GM19452 (cell line): ENCODE results near the gene SLC2A8.
A peak's percentile ranks its signal among the peaks of the same experiment; 100 is the strongest.

Experiments
- ATAC-seq: cut with Tn5 transposase; IDR thresholded peaks from one replicate; pipeline ENCODE4 v1.9.1; 2021; ENCODE audit not compliant: unreplicated experiment

SLC2A8 gene

DNA sequence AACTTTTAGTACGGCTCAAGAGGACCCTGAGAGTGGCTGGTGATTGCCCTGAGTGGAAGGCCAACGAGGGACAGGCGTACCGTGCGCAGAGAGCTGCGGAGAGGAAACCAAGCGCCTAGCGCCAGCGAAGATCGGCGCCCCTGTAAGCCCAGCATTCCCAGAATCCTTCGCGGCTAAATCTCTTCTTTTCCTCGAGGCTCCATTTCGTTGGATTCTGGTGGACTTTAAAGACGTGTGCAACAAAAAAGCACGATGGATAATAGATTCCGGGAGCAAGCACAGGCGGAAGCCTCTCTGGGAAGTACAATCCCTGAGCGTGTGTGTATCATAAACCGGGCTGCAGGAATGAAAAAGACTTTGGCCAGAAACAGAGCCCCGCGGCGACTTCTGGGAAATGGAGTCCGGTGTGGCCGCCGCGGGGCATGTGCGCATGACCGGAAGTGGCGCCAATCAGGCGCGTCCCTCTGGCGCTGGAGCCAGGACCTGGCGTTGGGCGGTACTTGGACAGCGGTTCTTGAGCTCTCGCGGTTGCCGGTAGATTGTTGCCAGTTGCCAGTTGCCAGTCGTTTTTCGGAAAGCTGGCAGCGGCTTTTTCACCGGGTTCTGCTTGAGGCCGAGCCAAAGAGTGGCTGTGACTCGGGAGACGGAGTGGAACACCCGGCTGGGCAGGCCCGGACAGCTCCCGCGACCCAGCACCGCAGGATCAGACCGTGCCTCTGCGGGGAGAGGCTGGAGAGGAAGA is 27.1 kb downstream of the SLC2A8 start, which contains the start of gene ZNF79:
ZNF79 (plus strand) TSS at position 449 of the 742 bp plus-strand sequence. CDS start 406 bp downstream, outside the sequence.
- ATAC-seq = peak; percentile 88

DNA sequence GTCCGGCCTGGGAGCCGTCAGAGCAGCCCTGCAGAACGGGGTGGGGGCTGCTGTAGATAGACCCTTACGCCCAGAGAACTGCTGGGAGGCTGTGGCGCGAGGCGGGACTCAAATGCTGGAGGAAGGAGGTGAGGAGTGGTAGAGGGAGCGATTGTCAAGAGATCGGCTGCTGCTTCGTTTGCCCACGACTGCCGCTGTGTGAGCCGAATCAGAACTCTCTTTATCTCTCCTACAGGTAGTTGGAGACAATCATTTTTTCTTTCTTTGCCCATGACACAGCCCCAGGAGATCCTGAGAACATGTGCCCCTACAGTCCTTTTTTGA is 27.7 kb downstream of the SLC2A8 start:
- ATAC-seq = peak; percentile 15

DNA sequence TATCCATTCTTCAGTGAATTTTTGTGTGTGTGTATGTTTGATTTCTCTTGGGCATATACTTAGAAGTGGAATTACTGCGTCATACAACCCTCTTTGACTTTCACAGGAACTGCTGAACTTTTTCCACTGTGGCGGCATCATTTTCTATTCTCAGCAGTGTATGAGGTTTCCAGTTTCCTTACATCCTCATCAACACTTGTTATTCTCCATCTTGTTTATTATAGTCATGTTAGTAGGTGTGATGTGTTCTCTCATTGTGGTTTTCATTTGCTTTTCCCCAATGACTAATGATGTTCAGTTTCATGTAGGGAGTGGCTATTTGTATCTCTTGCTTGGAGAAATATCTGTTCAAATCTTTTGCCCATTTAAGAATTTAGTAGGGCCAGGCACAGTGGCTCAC is 29.8 kb downstream of the SLC2A8 start:
- ATAC-seq = no peak

DNA sequence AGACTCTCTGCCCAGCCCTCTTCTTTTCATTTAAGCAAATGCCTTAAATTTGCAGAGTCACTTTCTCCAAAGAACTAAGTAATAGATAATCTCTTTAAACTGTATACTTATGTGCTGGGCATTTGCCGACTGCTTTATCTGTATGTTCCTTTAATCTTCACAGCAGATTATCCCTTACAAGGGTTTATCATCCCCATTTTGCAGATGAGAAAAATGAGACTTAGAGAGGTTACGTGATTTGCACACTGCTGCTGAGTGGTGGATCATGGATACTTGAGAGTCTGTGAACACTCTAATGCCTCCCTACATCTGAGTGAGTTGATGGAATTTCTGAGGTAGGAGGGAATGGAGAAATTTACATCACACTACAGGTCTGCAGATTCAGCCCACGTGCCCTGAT is 31.4 kb downstream of the SLC2A8 start:
- ATAC-seq = no peak

DNA sequence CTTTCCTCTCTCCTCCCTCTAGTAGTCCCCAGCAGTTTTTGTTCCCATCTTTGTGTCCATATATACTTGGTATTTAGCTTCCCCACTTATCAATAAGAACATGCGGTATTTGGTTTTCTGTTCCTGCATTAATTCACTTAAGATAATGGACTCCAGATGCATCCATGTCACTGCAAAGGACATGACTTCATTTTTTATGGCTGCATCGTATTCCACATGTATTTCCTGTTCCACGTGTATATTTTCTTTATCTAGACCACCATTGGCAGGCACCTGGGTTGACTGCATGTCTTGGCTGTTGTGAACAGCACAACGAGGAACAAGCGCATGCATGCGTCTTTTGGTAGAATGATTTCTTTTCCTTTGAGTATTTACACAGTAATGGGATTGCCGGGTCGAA is 33.4 kb downstream of the SLC2A8 start:
- ATAC-seq = no peak

DNA sequence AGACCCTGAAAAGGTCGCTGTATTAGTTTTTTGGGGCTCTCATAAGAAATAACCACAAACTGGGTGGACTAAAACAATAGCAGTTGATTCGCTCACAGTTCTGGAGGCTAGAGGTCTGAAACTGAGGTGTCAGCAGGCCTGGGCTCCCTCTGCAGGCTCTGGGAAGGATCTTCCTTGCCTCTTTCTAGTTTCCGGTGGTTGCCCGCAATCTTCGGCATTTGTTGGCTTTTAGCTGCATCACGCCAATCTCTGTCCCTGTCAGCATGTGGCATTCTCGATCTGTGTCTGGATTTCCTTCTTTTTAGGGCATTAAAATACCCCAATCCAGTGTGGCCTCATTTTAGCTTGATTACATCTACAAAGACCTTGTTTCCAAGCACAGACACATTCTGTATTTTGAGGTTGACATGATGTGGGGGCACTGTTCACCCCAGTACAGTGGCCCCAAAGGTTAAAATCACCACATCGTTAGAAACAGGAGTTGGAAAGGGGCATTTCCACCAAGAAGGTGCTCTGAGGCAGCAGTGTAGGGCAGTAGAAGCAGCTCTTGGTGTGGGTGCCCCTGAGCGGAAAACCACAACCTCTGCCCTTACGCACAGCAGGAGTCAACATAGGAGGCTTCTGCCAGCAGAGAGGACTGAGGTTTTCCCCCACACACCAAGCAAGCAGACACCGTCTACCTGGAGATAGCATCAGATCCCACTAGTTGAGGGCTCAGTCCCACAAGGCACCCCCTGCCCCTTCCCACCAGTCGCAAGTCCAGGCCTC is 40.7 kb downstream of the SLC2A8 start:
- ATAC-seq = no peak

DNA sequence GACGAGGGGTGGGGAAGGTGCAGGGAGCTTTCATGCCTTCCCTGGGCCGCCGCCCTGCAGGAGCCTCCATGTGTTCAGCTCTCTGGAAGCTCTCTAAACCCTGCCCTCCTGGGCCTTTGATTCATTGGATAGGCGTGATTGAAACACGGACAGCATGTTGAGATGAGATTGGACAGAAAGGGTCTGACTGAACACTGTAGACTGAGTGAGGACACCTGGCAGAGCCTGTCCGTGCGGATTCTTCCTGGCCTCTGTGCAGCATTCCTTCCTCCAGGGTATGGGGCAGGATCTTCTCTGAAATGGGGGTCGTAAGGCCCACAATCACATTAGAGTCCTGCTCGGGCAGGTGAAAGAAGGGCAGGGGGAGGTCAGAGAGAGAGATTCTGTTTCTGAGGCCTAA is 41.4 kb downstream of the SLC2A8 start:
- no peak for ATAC-seq

DNA sequence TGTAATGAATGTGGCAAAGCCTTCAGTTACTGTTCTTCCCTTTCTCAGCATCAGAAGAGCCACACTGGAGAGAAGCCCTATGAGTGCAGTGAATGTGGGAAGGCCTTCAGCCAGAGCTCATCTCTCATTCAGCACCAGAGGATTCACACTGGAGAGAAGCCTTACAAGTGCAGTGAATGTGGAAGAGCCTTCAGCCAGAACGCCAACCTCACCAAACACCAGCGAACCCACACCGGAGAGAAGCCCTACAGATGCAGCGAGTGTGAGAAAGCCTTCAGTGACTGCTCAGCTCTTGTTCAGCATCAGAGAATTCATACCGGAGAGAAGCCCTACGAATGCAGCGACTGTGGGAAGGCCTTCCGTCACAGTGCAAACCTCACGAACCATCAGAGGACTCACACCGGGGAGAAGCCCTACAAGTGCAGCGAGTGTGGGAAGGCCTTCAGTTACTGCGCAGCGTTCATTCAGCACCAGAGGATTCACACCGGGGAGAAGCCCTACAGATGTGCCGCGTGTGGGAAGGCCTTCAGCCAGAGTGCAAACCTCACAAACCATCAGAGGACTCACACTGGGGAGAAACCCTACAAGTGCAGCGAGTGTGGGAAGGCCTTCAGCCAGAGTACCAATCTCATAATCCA is 47.4 kb downstream of the SLC2A8 start:
- ATAC-seq = no peak

DNA sequence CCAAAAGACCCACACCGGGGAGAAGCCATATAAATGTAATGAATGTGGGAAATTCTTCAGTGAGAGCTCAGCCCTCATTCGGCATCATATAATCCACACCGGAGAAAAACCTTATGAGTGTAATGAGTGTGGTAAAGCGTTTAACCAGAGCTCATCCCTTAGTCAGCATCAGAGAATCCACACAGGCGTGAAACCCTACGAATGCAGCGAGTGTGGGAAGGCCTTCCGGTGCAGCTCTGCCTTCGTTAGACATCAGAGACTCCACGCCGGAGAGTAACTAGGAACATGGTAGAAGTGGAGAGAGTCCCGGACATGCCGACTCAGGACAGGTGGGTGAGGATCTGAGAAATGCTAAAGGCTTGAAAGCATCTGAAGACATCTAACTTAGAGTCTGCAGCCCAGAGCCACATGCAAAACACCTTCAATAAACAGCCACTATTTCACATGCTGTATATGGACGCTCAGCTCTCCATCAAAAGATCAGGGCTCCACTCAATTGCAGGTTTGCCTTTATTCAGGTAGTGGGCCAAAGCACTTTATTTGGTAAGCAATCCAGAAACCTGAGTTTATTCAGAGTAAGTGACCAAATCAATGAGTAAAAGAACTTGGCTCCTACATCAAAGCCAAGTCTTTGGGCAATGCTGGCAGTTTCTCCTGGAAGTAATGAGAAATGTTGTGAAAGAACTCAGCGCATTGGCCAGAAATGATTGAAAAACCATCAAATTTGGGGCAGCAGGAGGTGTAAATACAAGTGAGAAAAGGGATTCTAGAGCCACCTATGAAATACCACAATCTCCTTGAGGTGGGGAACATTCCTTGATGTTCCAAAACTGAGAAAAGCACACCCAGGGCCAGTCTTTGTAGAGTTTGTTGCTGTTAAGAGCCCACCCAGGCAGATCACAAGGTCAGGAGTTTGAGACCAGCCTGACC is 48.2 kb downstream of the SLC2A8 start:
- ATAC-seq = no peak

DNA sequence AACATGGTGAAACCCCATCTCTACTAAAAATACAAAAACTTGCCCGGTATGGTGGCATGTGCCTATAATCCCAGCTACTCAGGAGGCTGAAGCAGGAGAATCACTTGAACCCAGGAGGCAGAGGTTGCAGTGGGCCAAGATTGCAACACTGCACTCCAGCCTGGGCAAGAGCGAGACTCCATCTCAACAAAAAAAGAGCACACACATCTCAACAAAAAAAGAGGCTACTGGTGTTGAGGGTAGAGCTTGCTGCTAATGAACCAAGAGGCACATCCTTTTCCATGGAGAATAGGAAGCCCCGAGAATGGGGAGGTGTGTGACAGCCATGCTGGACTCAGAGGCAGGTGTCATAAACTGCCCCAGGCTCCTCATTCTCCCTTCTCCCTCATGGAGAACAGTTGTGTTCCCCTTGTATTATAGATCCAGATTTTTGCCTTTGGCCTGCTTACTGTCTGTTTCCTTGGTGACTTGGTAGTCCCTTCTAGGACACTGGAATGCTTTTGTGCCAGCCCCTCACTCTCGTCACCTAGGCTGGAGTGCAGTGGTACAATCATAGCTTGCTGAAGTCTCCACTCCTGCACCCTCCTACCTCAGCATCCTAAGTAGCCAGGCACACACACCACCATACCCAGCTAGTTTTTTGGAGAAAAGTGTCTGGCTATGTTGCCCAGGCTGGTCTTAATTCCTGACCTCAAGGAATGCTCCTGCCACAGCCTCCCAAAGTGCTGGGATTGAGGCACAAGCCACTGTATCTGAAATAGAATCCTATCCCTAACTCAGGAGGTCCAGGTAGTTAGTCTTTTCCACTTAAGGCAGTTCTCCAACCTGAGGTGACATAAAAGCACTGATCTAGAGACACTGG is 49.1 kb downstream of the SLC2A8 start:
- ATAC-seq = no peak

DNA sequence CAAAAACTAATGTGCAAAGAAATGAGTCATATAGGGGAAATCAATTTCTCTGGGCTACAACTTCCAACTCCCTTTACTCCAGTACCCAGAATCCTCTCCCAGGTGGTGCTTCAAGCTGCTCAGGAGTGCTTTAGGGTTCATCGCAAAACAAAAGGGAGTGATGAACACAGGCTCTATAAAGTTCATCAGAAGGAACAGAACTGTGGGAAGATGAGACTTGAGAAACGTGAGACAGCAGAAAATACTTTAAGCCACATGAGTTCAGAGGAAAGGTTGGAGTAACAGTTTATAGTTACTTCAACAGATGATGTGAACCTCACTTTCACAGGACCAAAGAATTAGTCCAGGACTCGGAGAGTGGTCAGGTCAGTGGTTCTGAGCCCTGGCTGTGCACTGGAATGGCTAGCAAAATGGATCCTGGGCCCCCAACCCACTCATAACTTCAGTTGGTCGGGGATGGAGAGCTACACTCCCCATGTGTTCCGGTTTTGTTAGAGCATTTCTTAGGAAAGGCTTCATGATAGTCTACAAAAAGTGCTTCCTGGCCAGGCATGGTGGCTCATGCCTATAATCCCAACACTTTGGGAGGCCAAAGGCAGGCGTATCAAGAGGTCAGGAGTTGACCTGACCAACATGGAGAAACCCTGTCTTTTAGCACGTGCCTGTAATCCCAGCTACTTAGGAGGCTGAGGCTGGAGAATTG is 49.9 kb downstream of the SLC2A8 start:
- no peak for ATAC-seq

DNA sequence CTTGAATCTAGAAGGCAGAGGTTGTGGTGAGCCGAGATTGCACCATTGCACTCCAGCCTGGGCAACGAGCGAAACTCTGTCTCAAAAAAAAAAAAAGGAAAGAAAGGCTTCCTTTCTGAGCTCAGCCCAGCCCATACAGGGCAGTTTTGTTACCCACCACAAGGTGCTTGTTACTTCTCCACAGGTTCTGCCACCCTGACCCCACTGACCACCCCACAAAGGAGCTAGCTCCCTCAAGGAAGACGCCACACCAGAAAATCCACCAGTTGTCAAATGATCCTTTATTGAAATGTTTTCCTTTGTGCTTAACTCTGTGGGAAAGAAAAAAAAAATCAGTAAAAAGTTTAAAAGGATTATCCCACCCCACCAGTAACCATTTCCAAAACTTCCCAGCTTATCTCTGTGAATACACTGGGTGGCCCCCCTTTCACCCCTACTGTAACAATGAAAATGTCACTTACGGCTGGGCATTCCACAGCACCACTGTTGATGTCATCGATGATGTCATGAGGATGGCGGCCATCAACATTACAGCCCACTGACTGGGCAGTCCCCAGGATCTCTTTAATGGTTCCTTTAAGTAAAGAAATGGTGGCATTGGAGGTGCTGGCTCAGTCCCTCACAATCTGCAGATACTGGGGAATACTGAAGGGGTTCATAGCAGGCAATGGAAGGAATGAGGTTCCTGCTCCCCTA is 50.6 kb downstream of the SLC2A8 start:
- no peak for ATAC-seq

DNA sequence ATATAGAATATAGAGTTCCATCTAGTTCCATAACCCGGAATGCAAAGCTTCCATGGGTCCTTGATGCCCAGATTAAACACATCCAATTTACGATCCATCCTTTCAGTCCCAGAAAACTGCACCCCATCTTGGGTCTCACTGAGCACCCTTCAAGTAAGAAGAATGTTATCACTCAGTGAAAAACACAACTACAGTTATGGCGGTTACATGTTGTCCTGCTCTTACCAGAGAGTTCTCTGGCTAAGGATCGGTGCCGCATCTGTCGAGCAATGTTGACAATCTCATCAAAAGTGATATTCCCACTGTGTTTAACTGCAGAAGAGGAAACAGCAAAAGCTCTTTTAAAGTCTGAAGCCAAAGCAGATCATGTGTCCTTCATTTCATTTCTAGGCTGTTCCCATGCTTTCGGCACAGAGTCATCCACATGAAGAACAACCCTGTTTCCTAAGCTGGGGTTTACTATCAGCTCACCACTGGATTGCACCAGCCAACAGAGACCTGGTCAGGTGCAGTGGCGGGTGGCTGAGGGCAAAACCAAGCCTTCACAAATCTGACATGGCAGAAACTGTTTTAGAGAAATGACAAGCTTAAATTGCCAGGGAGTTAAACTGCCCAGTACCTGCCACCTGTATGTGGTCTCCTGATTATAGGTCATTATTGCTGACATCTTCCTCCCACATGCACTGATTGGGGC is 51.3 kb downstream of the SLC2A8 start:
- ATAC-seq = no peak

DNA sequence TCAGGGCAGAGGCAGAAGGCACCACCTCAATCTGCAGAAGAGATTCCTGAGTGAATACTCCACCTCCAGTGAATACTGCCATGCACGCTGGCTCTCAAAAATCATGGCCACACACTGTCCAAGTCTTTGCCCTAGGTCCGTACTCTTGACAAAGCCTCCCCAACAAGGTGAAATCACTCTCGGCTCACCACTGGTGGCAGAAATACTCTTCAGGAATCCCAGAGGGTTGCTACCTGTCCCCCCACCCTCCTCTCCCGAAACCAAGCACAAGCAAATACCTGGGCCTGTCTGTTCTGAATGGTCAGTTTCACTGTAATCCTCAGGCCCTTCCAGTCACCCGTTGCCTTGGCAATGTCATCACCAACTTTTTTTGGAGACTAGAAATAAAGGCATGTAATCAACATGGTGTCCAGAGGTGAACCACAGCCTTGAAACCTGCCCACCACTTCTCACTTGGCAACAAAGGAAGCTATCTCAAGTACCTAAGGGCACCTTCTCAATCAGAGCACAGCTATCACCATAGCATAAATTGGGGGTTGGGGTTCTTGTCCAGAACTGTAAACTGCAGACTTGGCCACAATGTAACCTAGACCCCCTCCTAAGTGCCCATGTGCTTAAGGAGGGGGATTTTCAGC is 52.5 kb downstream of the SLC2A8 start:
- no peak for ATAC-seq

DNA sequence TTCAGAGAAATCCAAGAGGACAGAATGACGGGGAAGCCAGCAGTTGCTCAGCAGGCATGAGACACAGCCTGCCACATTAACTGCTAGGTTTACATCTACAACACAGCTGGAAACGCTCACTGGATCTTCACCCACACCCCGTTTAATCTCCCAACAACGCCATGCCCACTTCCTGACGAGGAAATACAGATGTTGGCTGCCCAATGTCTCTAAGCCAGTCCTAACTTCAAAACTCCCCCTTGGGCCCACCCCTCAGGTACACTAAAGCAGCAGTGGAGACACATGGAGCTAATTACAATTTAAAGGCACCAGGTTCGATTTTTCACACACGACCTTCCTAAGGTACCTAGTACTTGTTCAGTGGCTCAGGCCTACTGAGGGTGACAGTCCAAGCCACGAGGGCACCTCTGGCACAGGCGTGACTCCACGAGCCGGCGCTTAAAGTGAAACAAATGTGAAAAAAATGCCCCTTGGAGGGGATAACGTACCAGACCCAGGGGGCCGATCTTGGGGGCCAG is 53.3 kb downstream of the SLC2A8 start:
- ATAC-seq = no peak

DNA sequence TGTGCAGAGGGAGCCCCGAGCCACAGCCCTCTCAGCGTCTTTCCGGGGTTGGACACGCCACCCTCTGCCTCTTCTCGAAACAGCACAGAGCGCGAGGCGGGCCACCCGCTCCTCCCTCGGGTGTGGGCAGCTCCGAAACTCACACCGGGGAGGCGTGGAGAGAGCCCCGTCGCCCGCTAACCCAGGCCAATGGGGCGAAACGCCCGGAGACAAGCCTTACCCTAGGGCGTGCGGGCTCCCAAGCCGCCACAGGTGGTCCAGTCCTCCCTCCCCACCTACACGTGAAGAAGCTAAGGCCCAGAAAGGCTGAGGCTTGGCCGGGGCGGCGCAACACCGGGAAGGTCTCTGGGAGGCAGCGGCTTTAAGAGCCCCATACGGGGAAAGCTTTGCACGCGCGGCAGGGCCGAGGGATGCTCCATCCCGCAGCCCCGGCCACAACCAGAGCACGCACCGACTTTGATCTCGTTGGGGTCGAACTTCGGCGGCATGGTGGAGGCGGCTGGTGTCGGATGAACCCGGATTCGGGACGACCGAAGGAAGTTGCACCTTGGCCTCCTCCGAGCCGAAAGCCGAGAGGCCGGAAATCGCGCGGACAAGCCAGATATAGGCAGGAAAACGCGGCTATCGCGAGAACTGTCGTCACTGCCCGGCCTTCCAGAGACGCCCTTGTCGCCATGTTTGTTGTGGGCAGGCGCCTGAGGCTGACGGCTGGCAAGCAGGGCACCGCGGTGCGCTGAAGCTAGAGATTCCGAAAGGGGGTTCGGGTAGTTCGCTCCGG is 54.0 kb downstream of the SLC2A8 start, which contains the start of the genes LRSAM1 and RPL12:
LRSAM1 (plus strand) TSS at position 681 of the 778 bp plus-strand sequence. CDS start 3,018 bp downstream, outside the sequence.
RPL12 (minus strand) TSS at position 577 of the 778 bp plus-strand sequence; CDS start at position 488, 89 bp downstream.
- ATAC-seq = peak; percentile 57

DNA sequence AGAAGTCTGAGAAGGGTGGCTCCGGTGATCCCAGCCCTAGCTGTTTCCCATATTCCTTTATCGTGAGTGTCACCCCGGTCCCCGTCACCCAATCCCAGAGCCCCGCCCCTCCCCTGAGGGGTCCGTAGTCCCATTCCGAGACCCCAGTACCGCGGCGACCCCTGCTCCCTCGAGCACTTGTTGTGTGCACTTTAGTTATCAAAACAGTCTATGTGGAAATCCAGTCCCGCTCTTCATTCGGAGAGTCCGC is 54.6 kb downstream of the SLC2A8 start:
- peak; percentile 19 for ATAC-seq
